ENCODE measurements around the gene TMEM255B.

DNA sequence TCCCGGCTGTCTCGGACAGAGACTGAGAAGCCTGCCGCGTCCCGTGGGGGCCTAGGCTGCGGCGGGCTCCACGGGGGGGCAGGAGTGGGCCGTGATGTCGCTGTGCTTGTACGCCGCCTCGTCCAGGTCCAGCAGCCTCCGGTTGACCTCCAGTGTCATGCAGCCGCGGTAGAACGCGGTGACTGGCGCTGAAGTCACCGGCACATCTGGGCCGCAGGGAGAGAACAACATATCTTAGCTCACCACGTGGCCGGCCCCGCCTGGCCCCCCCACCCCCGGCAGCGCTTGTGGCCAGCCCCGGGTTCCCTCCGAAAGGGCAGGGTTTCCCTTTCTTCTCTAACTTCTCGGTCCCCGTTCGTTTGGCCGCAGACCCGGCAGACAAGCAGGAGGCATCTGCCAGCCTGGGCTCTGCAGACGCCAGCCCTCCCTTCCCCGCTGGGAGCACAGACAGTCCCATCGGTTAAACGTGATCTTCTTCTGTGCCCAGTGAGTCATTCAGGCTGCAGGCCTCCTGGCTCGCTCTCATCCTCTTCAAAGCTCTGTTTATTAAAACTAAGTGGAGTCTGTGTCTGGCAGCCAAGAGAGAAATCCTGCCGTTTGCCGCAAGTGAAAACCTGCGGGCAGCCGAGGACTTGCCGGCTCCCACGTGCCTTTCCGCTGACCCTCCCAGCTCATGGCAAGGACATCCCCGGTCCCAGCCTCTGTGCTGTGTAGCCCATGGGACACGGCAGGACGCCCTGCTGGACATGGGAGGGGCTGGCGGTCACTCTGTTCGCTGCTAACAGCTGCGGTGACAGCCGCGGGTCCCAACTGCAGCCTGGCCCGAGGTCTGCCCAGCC, 62.0 kb downstream of the TMEM255B start:
- TF ChIP-seq POLR2A (IDR thresholded peaks at IDR 0.05) (no peak), CTCF (IDR thresholded peaks at IDR 0.05) (no peak)
